Measurements from ENCODE around the gene CUBN.

CUBN gene

DNA sequence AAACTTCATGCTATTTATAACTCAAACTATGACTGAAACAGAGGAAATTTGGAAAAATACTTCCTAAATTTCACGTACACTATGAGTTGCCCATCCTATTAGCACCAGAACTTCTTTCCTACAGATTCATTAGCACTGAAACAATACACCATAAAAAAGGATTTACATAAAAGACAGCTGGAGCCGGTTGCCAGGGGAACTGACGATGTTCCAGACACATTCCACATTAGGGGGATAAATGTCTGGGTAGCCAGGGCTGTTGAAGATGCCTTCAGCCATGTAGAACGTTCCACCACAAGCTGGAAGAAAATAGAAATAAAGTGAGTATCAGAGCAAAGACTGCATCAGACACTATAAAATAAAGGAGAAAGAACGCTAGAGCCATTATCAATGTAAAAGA, 182.5 kb downstream of the CUBN start:
- TF ChIP-seq, protein P1, sequence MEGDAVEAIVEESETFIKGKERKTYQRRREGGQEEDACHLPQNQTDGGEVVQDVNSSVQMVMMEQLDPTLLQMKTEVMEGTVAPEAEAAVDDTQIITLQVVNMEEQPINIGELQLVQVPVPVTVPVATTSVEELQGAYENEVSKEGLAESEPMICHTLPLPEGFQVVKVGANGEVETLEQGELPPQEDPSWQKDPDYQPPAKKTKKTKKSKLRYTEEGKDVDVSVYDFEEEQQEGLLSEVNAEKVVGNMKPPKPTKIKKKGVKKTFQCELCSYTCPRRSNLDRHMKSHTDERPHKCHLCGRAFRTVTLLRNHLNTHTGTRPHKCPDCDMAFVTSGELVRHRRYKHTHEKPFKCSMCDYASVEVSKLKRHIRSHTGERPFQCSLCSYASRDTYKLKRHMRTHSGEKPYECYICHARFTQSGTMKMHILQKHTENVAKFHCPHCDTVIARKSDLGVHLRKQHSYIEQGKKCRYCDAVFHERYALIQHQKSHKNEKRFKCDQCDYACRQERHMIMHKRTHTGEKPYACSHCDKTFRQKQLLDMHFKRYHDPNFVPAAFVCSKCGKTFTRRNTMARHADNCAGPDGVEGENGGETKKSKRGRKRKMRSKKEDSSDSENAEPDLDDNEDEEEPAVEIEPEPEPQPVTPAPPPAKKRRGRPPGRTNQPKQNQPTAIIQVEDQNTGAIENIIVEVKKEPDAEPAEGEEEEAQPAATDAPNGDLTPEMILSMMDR (conservative IDR thresholded peaks at IDR 0.05), result no peak
- no peak overlapping the region for H3K27ac ChIP-seq

DNA sequence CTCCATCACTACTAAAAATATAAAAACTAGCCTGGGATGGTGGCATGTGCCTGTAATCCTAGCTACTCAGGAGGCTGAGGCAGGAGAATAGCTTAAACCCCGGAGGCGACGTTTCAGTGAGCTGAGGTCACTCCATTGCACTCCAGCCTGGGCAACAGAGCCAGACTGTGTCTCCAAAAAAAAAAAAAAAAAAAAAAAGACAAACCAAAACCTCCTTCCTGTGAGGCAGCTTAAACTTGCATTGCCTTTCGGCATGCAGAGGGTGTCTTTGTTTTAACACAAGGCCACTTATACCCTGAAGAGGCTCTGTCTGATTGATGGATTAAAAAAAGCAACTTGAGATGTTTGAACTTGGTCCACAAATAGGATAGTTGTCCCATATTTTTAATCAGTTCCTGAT, 184.0 kb downstream of the CUBN start:
- TF ChIP-seq, protein P1 (conservative IDR thresholded peaks at IDR 0.05), result no peak
- H3K27ac ChIP-seq, result no peak overlapping the region

DNA sequence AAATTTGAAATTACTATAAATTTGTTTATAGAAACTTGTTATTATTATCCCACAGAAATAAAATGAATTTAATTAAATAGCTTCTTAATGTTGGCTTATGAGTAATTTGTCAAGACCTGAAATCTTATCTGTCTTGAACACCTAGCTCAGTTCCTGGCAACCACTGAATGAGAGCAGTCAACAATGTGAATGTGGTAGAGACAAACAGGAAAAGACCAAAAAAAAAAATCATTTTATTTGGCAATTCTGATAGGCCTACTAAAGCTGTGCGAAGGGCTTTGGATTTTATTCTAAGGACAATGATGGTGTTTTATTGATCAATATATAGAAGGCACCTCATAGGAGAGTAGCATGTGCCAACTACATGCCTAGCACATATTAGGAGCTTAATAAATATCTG, 184.6 kb downstream of the CUBN start:
- TF ChIP-seq, protein P1 (conservative IDR thresholded peaks at IDR 0.05), result no peak

DNA sequence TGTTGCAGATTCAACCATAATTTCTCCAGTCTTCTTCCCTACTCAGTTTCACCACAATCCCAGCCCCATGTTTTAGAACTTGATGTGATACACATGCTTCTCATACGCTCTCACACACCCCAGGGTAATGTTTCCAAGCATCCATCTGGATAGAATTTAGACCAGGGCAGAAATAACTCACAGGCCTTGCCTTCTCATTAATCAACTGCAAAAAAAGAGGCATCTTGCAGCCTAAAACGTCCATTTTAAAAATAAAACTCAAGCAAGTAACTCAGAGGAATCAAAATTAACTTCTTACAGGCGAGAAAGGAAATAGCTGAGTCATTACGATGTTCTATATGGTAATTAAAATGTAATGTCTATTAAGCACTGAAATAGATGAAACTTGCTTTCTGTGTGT, 185.2 kb downstream of the CUBN start:
- no peak overlapping the region for H3K27ac ChIP-seq
- TF ChIP-seq, protein P1 (conservative IDR thresholded peaks at IDR 0.05), result no peak

More for the DNA sequence above, 184.6 kb downstream of the CUBN start:
- H3K27ac ChIP-seq, result no peak overlapping the region

DNA sequence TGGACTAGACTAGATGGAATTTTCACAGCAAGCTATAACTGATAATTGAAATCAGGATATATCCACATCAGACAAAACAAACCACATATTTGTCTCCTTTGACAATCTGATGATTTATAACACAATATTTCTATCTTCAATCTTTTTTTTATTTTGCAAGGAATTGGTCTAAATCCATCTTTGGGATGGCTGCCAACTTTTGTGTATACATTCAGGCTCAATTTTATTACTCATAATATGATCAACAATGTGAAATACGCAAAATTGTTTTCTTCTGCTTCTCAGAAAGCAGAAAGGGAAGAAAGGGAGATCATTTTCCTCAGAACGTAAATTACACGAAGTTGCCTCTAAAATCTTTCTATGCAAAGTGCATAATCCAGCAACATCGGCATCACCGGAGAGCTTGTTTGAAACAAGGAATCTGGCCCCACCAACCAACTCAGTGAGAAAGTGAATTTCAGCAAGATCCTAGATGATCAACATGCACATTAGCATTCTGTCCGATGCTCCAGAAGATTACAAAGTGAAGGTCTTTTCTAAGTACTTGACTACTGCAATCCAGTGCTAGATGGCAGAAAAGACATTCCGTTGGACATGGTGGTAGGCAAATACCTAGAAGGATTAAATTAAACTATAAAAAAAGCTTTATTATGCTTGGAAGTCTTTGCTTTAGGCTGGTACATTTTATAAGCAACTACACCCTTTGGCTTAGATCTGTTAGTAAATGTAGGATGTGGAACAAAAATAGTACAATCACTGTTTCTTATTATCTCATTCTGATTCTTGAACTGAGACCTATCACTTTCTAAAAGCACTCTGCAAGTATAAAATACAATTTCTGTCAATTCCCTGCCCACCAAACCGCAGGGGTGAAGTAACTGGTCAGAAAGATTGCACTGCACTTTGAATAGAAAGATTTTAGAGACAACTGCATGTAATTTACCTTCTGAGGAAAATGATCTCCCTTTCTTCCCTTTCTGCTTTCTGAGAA, 186.0 kb downstream of the CUBN start:
- H3K27ac ChIP-seq, result no peak overlapping the region
- TF ChIP-seq, protein P1 (conservative IDR thresholded peaks at IDR 0.05), result no peak

DNA sequence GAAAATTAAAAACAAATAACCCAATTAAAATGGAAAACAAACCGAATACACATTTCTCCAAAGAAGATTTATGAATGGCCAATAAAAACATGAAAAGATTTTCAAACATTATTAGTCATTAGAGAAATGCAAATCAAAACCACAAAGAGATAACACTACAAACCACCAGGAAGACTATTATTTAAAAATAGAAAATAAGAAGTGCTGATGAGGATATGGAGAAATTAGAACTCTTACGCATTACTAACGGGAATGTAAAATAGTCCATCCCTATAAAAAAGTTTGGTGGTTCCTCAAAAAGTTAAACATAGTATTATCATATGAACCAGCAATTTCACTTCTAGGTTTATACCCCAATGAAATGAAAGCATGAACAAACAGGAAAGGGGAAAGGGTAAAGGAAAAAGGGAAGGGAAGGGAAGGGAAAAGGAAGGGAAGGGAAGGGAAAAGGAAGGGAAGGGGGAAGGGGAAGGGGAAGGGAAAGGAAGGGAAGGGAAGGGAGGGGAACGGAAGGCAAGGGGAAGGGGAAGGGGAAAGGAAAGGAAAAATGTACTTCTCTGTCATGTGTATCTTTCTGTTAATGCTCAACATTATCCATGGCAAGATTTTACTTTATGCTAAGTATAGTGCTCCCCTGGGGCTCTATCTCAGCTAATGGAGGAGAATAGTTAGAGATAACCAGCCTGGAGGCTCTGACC, 187.1 kb downstream of the CUBN start:
- TF ChIP-seq, protein P1 (conservative IDR thresholded peaks at IDR 0.05), result no peak

DNA sequence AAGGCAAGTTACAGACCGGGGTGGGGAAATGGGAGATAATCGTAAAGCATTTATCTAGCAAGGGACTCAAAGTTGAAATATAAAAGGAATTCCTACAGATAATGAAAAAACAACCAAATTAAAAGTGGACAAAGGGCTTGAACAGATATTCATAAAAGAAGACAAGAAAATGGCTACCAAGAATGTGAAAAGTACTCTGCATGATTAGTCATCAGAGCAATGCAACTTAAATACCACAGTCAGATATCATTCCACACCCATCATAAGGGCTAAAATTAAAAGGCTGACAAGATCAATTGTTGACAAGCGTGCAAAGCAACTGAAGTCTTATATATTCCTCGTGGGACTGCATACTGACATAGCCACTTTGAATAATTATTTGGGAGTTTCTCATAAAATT, 187.7 kb downstream of the CUBN start:
- no peak overlapping the region for H3K27ac ChIP-seq
- TF ChIP-seq, protein P1 (conservative IDR thresholded peaks at IDR 0.05), result no peak

More for the DNA sequence above, 187.1 kb downstream of the CUBN start:
- H3K27ac ChIP-seq, result no peak overlapping the region
